ENCODE data around the gene SLC25A46. TPM values are rescaled to one million over a fixed set of nuclear protein-coding genes. Genes with fewer than 3 reads are reported as not detected.

The SLC25A46 gene
- total RNA-seq, 1 experiment from 2014 or later = 42.1 TPM

DNA sequence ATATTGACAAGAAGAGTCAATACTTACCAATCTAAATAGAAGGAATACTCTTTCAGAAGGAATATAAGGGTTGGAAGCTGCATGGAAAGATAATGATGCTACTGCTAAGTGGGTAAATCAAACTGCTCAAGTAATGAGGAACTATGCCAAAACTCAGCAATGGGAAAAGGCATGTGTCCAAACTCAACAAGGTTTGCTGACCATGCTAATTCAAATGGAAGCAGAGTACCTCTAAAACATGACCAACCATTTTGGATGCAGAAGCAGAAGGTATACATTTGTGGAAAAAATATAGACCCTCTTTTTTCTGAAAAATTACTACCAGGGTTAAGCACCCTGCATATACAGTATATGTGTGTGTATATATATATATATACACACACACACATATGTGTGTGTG, 33.5 kb upstream of the SLC25A46 start:
- intact Hi-C loops (cut with micrococcal nuclease) = no loop called here
- no peaks in the 10 kb centered on the region for H3K79me2 ChIP-seq (ENCODE audit: low read length)
- no peak overlapping the region for H3K27ac ChIP-seq (ENCODE audit: low read length)
- DNase-seq (no peak), ATAC-seq (no peak)
- no peaks in the 10 kb centered on the region for H3K4me1 ChIP-seq (ENCODE audit: insufficient read depth, low read length)
- BruUV-seq (replicated peaks) = no TSS peak
- ChIA-PET POLR2A (ENCODE audit: unreplicated experiment) (no interaction called here), CTCF (no interaction called here)
- H3K4me2 ChIP-seq (ENCODE audit: low read length) = no peak overlapping the region
- no peak overlapping the region for H3K4me3 ChIP-seq (ENCODE audit: low read length)
- TF ChIP-seq EZH2 (IDR thresholded peaks at IDR 0.05; ENCODE audit: low read length, unreplicated experiment) = no peak
- TF ChIP-seq, protein P1, sequence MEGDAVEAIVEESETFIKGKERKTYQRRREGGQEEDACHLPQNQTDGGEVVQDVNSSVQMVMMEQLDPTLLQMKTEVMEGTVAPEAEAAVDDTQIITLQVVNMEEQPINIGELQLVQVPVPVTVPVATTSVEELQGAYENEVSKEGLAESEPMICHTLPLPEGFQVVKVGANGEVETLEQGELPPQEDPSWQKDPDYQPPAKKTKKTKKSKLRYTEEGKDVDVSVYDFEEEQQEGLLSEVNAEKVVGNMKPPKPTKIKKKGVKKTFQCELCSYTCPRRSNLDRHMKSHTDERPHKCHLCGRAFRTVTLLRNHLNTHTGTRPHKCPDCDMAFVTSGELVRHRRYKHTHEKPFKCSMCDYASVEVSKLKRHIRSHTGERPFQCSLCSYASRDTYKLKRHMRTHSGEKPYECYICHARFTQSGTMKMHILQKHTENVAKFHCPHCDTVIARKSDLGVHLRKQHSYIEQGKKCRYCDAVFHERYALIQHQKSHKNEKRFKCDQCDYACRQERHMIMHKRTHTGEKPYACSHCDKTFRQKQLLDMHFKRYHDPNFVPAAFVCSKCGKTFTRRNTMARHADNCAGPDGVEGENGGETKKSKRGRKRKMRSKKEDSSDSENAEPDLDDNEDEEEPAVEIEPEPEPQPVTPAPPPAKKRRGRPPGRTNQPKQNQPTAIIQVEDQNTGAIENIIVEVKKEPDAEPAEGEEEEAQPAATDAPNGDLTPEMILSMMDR (conservative IDR thresholded peaks at IDR 0.05; ENCODE audit: low read depth, low read length) = no peak
- TF ChIP-seq EZH2phosphoT487 (IDR thresholded peaks at IDR 0.05; ENCODE audit: borderline replicate concordance, low read length) = no peak
- H3K36me3 ChIP-seq (ENCODE audit: low read depth, low read length) = no peaks in the 10 kb centered on the region
- no peaks in the 10 kb centered on the region for H3K9me2 ChIP-seq (replicated peaks; ENCODE audit: low read length)
- no peaks in the 10 kb centered on the region for H3F3A ChIP-seq (ENCODE audit: low read length, unreplicated experiment)
- no peak overlapping the region for H3K9ac ChIP-seq (ENCODE audit: low read length)
- H3K9me3 ChIP-seq (ENCODE audit: low read length) = no peaks in the 10 kb centered on the region
- no peaks in the 10 kb centered on the region for H4K20me1 ChIP-seq (ENCODE audit: low read length)
- peaks cover 1% of the 10 kb centered on the region; the same call in 1 of the 2 replicates for H3K27me3 ChIP-seq (ENCODE audit: low read length)
- H2AFZ ChIP-seq (ENCODE audit: low read length) = no peak overlapping the region

DNA sequence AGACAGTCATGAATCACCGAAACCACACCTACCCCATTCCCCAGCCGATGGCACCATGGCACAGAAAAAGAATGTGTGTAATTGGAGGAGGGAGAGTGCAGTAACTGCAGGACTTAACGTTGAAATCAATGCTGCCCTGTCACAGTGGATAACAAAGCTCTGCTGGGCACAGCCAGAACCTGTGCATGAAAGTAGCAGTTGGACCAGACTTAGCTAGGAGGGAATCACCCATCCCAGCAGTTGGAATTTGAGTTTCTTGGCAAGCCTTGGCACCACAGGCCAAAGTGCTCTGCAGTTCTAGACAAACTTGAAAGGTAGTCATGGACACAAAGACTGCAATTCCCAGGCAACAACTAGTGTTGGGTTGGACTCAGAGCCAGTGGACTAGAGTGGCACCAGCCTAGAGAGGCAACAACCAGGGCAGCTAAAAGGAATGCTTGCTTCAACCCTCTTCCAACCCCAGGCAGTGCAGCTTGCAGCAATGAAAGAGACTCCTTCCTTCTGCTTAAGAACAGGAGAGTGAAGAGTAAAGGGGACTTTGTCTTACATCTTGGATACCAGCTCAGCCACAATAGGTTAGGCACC, 31.5 kb upstream of the SLC25A46 start:
- Histone ChIP-seq H3K79me2 (ENCODE audit: low read length) (no peaks in the 10 kb centered on the region), H3K9me3 (ENCODE audit: low read length) (no peaks in the 10 kb centered on the region), H3K27me3 (ENCODE audit: low read length) (peaks cover 11% of the 10 kb centered on the region; the same call in 1 of the 2 replicates), H3F3A (ENCODE audit: low read length, unreplicated experiment) (no peaks in the 10 kb centered on the region), H3K36me3 (ENCODE audit: low read depth, low read length) (no peaks in the 10 kb centered on the region), H2AFZ (ENCODE audit: low read length) (no peak overlapping the region), H3K9ac (ENCODE audit: low read length) (no peak overlapping the region), H3K27ac (ENCODE audit: low read length) (no peak overlapping the region), H4K20me1 (ENCODE audit: low read length) (no peaks in the 10 kb centered on the region), H3K9me2 (replicated peaks; ENCODE audit: low read length) (no peaks in the 10 kb centered on the region), H3K4me2 (ENCODE audit: low read length) (no peak overlapping the region), H3K4me1 (ENCODE audit: insufficient read depth, low read length) (no peaks in the 10 kb centered on the region), H3K4me3 (ENCODE audit: low read length) (no peak overlapping the region)
- ChIA-PET CTCF (no interaction called here), POLR2A (ENCODE audit: unreplicated experiment) (no interaction called here)
- intact Hi-C loops (cut with micrococcal nuclease) = no loop called here
- 0 out of 2 replicates have a peak, but pooled peaks have one; percentile 17 for ATAC-seq
- TF ChIP-seq, protein P1 (conservative IDR thresholded peaks at IDR 0.05; ENCODE audit: low read depth, low read length) = no peak
- TF ChIP-seq EZH2 (IDR thresholded peaks at IDR 0.05; ENCODE audit: low read length, unreplicated experiment) (no peak), EZH2phosphoT487 (IDR thresholded peaks at IDR 0.05; ENCODE audit: borderline replicate concordance, low read length) (no peak)
- BruUV-seq (replicated peaks) = no TSS peak
- DNase-seq = peak; percentile 15

Measured in PC-3 (cell line).